Stimulated activated naive CD8-positive, alpha-beta T cell treated with anti-CD3 and anti-CD28 coated beads, Interleukin-15, Interleukin-2, amounts not matched to agents 100 ng/mL and 50 ng/mL, for 24 hours (primary cell): ENCODE measurements around the gene MEIOB.
"Not testable (repeated sequence)": the region's sequence is repeated elsewhere in the genome, so short reads cannot be mapped to it uniquely, and the experiment has no call there.

Source experiments
- H3K27ac Mint-ChIP-seq: one replicate; pipeline ENCODE4 v1.8.0; 2021; ENCODE audit warnings: mild to moderate bottlenecking, mixed read lengths
- H3K27me3 Mint-ChIP-seq: one replicate; pipeline ENCODE4 v1.8.0; 2021; ENCODE audit warnings: mixed read lengths
- H3K36me3 Mint-ChIP-seq: one replicate; pipeline ENCODE4 v1.8.0; 2021; ENCODE audit warnings: low read depth, mixed read lengths
- H3K4me1 Mint-ChIP-seq: one replicate; pipeline ENCODE4 v1.8.0; 2021; ENCODE audit warnings: low read depth, mixed read lengths
- H3K4me3 Mint-ChIP-seq: one replicate; pipeline ENCODE4 v1.8.0; 2021; ENCODE audit warnings: mild to moderate bottlenecking, mixed read lengths
- H3K9me3 Mint-ChIP-seq: one replicate; pipeline ENCODE4 v1.8.0; 2021; ENCODE audit warnings: mixed read lengths

MEIOB gene, protein sequence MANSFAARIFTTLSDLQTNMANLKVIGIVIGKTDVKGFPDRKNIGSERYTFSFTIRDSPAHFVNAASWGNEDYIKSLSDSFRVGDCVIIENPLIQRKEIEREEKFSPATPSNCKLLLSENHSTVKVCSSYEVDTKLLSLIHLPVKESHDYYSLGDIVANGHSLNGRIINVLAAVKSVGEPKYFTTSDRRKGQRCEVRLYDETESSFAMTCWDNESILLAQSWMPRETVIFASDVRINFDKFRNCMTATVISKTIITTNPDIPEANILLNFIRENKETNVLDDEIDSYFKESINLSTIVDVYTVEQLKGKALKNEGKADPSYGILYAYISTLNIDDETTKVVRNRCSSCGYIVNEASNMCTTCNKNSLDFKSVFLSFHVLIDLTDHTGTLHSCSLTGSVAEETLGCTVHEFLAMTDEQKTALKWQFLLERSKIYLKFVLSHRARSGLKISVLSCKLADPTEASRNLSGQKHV

DNA sequence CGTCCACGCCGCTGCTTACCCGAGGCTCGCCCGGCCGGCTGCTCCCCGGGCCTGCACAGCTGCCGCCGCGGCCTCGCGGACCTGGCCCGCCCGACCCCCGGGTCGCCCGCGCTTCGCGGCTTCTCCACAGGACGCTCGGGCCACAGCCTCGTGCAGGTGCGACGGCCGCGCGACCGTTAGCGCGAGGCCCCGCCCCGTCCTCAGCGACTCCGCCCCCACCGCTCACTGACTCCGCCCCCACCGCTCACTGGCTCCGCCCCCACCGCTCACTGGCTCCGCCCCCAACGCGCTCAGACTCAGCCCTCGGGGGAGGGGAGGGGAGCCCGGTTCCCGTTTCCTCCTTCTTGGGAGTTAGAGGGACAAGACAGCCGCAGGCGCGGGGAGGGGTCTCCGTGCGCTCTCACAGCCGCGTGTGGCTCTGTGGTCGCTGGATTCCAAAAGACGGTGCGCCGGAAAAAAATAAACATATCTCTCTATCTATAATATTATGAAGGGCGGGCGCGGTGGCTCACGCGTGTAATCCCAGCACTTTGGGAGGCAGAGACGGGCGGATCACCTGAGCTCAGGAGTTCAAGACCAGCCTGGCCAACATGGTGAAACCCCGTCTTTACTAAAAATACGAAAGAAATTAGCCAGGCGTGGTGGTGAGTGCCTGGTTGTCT is at the start of gene MEIOB:
MEIOB (minus strand) TSS at position 191 of the 662 bp plus-strand sequence. CDS start 3,989 bp downstream, outside the sequence.
- Mint-ChIP-seq H3K9me3 (no peaks in the 10 kb centered on the region), H3K27me3 (peaks cover 13% of the 10 kb centered on the region), H3K36me3 (no peaks in the 10 kb centered on the region), H3K27ac (no peak within 1 kb of the TSS), H3K4me3 (peak within 1 kb of the TSS; percentile 59), H3K4me1 (peaks cover 4% of the 10 kb centered on the region)

DNA sequence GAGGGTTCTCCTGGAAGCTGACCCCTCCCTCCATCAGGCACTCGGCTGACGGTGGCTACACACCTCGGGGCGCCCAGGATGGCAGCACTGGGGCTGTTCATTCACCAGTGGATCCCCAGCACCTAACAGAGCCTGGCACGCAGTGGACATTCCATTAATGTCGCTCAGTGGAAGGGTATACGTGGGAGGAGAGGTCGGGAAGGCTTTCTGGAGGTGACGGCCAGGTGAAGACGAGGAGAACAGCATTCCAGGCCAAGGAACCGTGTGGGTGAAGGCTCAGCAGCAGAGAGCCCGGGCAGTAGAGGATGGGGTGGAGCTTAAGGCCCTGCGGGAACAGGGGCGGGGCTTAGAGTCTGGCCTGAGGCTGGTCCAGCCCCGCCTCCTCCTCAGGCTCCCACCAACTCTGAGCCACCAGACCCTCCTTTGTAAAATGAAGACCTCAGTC is 48.8 kb upstream of the MEIOB start:
- H3K9me3 Mint-ChIP-seq, result no peaks in the 10 kb centered on the region
- H3K4me1 Mint-ChIP-seq, result no peaks in the 10 kb centered on the region
- H3K27ac Mint-ChIP-seq, result no peak overlapping the region
- H3K4me3 Mint-ChIP-seq, result no peak overlapping the region
- no peaks in the 10 kb centered on the region for H3K36me3 Mint-ChIP-seq
- peaks cover 49% of the 10 kb centered on the region for H3K27me3 Mint-ChIP-seq

DNA sequence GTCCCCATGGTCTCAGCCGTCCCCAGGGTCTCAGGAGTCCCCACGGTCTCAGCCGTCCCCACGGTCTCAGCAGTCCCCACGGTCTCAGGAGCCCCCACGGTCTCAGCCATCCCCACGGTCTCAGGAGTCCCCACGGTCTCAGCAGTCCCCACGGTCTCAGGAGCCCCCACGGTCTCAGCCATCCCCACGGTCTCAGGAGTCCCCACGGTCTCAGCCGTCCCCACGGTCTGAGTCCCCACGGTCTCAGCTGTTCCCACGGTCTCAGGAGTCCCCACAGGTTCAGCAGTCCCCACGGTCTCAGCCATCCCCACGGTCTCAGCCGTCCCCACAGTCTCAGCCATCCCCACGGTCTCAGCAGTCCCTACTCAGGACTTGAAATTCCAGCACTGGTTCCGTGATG is 48.2 kb upstream of the MEIOB start:
- not testable (repeated sequence) for H3K4me1 Mint-ChIP-seq, H3K36me3 Mint-ChIP-seq, H3K27ac Mint-ChIP-seq, H3K4me3 Mint-ChIP-seq, H3K9me3 Mint-ChIP-seq
- peaks cover 56% of the 10 kb centered on the region for H3K27me3 Mint-ChIP-seq

DNA sequence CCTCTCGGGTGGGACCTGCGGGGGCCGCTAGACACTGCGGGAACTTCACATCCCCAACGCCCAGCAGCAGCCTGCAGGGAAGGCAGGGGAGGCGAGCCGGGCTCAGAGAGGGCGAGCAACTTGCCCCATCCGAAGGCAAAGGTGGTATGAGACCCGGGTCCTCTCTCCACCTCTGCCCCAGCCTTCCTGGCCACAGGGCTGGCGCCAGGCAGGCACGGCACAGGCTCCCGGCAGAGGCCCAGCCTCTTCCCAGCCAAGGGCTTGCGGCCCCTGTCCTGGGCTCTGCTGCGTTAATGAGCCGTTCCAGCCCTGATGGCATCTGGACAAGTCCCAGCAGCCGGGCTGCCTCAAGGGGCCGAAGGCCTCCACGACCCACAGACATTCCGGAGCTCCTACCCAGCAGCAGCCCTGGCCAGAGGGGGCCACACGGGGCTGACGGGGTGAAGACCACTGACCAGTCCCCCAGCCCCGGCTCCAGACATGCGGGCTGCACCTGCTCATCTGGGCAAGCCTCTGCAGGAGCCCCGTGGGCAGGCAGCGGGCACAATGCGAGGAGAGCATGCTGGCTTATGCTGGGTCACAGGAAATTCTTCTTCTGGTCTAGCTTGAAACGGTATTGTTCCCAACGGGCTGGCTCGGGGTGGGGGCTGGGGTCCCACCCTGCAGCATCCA is 47.5 kb upstream of the MEIOB start:
- H3K27ac Mint-ChIP-seq, result no peak overlapping the region
- no peaks in the 10 kb centered on the region for H3K9me3 Mint-ChIP-seq
- no peaks in the 10 kb centered on the region for H3K36me3 Mint-ChIP-seq
- H3K4me1 Mint-ChIP-seq, result no peaks in the 10 kb centered on the region
- H3K27me3 Mint-ChIP-seq, result peaks cover 58% of the 10 kb centered on the region
- H3K4me3 Mint-ChIP-seq, result no peak overlapping the region

DNA sequence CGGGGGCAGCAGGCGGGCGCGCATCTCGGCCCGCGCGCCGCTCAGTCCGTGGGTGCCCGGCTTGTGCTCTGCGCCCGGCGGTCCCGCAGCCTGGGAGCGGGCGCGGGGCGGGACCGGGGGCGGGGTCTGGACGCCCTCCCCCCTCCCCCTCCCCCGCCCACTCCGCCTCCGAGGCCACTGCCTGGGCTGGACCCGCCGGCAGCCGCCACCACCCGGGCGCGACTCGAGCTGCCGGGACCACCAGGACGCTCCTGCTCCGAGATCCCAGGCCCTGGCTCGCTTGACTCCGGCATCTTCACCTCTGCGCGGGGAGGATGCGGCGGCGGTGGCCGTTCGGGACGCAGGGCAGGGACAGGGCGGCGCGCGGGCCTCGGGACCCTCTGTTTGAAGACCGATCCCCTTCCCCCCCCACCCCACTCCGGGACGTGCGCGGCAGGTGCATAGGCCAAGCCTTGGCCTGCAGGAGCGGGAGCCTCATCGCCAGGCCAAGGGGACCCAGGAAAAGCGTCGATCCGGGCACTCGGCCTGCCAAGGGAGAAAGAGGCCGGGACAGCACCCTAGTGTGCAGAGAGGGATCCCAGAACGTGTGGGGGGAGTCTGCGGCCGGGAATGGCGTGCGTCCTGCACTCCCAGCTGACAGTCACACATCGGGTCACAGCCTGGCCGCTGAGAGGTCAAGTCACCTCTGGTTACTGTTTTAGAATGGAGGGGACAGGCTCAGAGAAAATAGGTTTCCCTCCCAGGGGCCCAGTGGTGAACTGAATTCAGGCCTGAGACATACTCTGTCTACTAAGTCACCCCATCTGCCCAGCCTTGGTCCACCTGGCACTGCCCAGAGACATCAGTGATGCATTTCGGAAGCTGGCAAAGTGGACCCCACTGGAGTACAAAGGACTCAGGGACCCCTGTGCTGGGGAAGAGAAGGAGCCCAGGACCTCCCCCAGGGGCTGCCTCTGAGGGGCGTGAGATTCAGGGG is 46.7 kb upstream of the MEIOB start, which contains the start of gene HS3ST6:
HS3ST6 (minus strand) TSS at position 65 of the 976 bp plus-strand sequence. CDS start 92 bp downstream, outside the sequence.
- Mint-ChIP-seq H3K36me3 (no peaks in the 10 kb centered on the region), H3K27me3 (peaks cover 58% of the 10 kb centered on the region), H3K27ac (no peak within 1 kb of the TSS), H3K4me1 (no peaks in the 10 kb centered on the region), H3K4me3 (no peak within 1 kb of the TSS), H3K9me3 (no peaks in the 10 kb centered on the region)

DNA sequence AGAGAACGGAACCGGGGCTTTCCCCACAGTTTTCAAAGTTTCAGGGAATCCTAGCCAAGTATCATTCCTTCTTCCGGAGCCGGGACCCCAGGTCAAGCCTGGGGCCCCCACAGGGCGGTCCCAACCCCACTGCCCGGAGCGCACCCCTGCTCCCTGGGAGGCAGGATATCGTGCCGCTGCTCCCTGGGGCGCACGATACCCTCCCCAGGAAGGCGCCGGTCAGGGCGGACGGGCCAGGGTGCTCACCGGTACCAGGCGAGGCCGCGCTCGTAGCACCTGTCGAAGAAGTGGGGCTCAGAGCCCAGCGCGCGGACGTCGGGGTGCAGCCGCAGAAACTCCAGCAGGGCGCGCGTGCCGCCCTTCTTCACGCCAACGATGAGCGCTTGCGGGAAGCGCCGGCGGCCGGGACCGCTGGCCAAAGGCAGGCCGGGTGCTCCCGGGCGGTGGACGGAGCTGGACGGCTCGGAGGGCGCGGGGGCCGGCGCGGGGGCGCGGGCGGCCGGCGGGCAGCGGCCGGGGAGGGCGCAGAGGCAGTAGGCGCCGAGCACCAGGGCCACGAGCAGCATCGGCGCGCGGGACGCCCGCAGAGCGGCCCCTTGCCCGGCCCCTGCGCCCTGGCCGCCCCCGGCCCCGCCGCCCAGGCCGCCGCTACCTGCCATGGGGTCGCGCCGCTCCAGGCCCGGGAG is 45.8 kb upstream of the MEIOB start:
- H3K9me3 Mint-ChIP-seq, result no peaks in the 10 kb centered on the region
- no peak overlapping the region for H3K4me3 Mint-ChIP-seq
- H3K27me3 Mint-ChIP-seq, result peaks cover 50% of the 10 kb centered on the region
- no peak overlapping the region for H3K27ac Mint-ChIP-seq
- H3K36me3 Mint-ChIP-seq, result no peaks in the 10 kb centered on the region
- no peaks in the 10 kb centered on the region for H3K4me1 Mint-ChIP-seq

DNA sequence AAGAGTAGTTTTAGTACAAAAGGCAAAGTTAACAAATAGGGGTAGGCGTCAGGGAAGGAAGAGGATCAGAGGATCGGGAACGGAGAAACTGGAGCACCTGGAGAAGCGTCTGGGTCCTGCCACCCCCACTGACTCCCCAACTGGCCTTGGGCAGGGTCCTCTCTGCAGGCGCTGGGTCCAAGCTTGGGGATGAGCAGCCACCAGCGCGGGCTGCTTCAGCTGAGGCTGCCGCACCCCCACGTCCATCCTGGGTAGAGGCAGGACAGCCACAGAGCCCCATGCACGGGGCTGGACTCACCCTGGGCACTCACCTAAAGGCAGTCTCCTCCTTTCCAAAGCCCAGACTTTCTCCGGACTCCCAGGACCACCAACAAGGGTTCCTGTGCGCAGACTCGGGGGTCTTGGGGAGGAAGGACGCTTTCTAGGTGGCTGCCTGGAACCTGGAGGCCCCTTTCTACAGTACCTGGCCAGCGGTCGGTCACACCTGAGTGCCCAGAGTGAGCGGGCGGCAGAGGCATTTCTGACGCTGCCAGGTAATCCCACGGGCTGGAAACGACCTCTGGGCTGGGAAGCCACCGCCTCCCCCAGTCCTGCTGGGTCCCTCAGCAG is 45.2 kb upstream of the MEIOB start:
- Mint-ChIP-seq H3K36me3 (no peaks in the 10 kb centered on the region), H3K9me3 (no peaks in the 10 kb centered on the region), H3K4me3 (no peak overlapping the region), H3K27me3 (peaks cover 44% of the 10 kb centered on the region), H3K4me1 (no peaks in the 10 kb centered on the region), H3K27ac (no peak overlapping the region)

DNA sequence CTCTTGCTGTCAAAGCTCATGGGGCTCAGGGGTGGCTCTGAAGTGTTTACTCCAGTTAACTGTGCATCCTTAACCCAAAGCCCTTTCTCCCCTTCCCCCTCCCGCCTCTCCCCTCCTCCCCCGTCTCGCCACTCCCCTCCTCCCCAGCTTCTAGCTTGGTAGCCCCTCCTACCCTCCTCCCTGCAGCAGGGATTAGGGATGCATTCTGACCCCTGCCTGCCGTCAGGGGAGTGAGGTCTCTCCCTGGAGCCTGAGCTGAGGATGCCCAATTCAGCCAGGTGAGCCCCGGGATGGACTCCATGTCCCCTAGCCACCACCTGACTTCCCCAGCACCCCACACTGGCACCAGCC is 44.7 kb upstream of the MEIOB start:
- no peaks in the 10 kb centered on the region for H3K36me3 Mint-ChIP-seq
- no peaks in the 10 kb centered on the region for H3K4me1 Mint-ChIP-seq
- H3K4me3 Mint-ChIP-seq, result no peak overlapping the region
- peaks cover 44% of the 10 kb centered on the region for H3K27me3 Mint-ChIP-seq
- no peaks in the 10 kb centered on the region for H3K9me3 Mint-ChIP-seq
- no peak overlapping the region for H3K27ac Mint-ChIP-seq

DNA sequence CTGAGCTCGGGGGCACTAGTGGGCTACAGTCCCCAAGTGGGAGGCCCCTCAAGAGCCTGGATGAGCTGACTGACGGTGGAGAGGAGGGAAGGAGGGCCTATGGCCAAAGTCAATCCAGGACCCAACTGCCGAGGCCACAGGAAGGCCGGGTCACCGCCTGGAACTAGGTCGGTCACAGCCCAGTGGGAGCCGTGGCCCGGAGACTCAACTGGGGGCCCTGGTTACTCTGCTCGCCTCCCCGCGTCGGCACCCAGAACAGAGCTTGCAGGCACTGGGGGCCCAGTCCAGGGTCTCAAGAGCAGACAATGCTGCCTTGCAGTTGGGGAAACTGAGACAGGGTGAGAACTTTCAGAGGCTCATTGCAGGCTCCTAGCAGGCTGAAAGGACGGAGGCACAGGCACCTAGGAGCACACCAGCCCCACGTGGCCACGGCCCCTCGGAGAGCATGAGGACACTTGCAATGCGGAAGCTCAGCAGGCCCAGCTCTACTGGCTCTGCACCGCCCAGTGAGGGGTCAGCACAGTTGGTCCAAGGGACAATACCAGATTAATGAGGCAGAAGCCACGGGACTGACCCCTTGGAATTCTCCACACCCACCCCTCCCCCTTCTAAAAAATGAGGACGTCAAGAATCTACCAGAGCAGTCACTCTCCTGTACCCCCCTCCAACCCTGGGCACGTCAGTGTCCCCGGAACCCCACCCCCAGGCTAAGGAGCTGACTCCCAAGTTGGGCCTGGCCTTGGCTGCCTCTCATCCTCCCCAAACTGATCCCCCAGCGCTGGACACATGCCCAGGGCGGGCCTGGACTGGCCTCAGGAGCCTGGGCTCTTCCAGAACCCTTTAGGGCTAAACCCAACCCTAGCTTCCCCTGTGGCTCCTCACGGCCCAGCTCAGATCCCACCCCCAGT is 44.0 kb upstream of the MEIOB start:
- Mint-ChIP-seq H3K27ac (no peak overlapping the region), H3K4me1 (no peaks in the 10 kb centered on the region), H3K36me3 (no peaks in the 10 kb centered on the region), H3K4me3 (no peak overlapping the region), H3K9me3 (no peaks in the 10 kb centered on the region), H3K27me3 (peaks cover 37% of the 10 kb centered on the region)

DNA sequence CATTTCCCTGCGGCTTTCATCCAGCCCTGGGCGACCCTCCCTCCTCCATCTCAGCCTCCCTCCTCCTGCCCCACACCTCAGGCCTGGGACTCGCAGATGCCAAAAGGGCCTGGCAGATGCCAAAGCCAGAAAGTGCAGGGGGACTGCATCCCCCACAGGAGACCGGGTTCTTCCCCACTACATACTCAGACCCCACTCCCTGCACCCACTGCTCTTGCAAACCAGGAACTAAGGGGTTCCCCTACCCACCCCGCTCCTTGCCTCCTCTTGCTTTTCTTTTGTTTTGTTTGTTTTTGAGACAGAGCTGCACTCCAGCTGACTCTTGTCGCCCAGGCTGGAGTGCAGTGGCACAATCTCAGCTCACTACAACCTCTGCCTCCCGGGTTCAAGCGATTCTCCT is 43.0 kb upstream of the MEIOB start:
- Mint-ChIP-seq H3K4me3 (no peak overlapping the region), H3K36me3 (no peaks in the 10 kb centered on the region), H3K27me3 (peaks cover 29% of the 10 kb centered on the region), H3K9me3 (no peaks in the 10 kb centered on the region), H3K4me1 (no peaks in the 10 kb centered on the region), H3K27ac (no peak overlapping the region)

DNA sequence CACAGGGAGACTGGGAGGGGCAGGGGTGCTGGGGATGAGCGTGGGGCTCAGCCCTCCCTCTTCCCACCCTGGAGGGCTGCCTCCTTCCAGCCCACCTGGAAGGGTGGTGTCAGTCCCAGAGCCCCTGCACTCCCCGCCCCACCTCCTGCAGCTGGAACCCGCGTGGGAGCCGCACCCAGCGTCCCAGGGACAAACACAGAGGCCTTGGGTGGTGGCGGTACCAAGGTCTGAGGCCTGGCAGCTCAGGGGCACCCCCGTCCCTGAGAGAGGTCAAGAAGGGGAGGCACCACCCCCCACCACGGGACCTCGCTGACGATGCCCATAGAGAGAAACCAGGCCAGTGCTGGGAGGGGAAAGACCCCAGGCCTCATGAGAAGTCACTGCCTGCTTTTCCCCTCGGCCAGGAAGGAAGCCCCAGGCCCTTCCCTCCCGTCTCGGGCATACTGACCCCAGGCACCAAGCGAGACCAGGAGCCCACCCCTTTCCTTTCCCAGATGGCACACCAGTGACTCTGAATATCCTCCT is 42.2 kb upstream of the MEIOB start:
- Mint-ChIP-seq H3K9me3 (no peaks in the 10 kb centered on the region), H3K27ac (no peak overlapping the region), H3K27me3 (peaks cover 26% of the 10 kb centered on the region), H3K4me3 (no peak overlapping the region), H3K36me3 (no peaks in the 10 kb centered on the region), H3K4me1 (no peaks in the 10 kb centered on the region)

DNA sequence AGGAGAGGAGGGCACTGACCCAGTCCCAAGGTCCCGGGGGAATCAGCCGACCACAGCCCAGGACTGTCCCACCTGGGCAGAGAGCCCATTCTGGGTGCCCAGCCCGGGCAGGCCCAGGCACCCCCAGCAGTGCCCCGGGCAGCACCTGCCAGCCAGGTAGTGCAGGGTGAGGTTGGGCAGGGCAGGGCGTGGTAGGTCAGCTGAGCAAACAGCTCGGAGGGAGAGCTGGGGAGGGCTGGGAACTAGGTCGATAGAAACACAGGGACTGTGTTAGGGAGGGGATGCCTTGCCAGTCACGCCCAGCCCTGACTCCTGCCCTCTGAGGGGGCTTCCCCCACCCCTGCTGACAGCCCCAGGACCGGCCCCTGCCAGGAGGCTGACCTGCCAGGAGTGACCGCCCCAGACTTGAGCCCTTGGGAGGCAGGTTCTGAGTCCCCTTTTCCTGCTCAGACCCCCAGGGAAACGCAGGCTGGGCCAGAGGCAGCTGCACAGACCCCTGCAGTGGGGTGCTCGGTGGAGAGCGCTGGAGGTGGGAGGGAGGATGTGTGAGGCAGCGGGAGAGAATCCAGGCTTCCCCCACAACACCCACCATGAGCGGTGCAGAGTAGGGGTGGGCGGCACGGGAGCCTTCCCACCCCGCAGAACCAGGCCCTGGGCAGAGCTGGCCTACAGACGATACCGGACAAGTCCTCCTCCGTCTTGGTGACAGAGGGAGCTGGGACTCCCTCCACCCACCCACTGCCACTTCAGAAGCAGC is 41.5 kb upstream of the MEIOB start:
- Mint-ChIP-seq H3K4me1 (no peaks in the 10 kb centered on the region), H3K4me3 (no peak overlapping the region), H3K27ac (no peak overlapping the region), H3K9me3 (no peaks in the 10 kb centered on the region), H3K36me3 (no peaks in the 10 kb centered on the region), H3K27me3 (peaks cover 26% of the 10 kb centered on the region)
